Activated CD4-positive, alpha-beta T cell treated with anti-CD3 and anti-CD28 coated beads, Interleukin-2, Interleukin-4, amounts not matched to agents 100 ng/mL and 50 ng/mL, durations not matched to agents 16 hours and 8 hours (primary cell): Measurements from ENCODE around the gene KRT71.

Experiments used
- DNase-seq: peaks from one replicate; pipeline ENCODE4 v3.0.0-alpha.2; 2020; ENCODE audit warnings: low spot score

Gene KRT71

GRCh38 chr12:52497975-52498374 is 55.0 kb downstream of the KRT71 start:
- DNase-seq, result no peak

DNA sequence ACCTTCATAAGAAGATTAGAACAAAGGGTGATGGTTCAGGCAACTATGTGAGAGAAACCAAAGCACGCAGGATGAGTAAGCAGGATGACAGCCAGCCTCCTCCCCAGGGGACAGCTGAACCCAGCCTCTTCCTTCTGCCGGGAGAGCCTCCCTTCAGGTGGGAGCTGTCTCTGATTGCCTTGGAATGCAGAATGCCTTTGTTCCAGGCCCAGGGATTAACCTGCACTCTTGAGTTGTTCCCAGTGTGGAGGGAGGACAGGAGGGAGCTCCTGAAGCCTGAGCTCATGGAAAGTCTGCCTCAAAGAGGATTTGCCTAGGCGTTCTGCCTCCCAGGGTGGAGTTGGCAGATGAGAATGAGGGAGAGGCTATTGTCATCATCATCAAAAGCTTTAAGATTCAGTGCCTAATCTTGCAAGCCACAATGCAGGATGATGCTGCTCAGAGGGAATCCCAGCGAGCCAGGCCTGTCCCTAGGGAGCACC is 56.3 kb downstream of the KRT71 start:
- DNase-seq, result no peak

- no peak for DNase-seq
These were observed 56.9 kb downstream of the KRT71 start for GRCh38 chr12:52496054-52496453.

GRCh38 chr12:52495389-52495788 is 57.6 kb downstream of the KRT71 start:
- no peak for DNase-seq

DNA sequence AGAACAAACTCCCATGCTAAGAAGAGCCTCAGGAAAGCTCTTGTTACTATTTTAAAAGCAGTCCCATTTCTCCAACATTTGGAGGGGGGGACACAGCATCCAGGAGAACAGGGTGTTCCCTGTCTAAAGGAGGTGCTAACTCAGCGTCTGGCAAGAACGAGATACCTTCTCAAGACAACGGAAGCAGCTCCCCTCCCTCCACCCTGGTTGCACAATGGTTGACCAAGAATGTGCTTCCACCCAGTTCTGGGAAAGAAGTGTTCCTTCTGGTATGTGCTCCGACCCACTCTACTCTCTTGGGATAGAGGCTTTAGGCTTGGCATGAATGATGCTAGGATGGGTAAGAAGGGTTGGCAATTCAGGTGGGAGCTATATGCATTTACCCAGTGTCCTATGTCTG is 58.4 kb downstream of the KRT71 start:
- no peak for DNase-seq

DNA sequence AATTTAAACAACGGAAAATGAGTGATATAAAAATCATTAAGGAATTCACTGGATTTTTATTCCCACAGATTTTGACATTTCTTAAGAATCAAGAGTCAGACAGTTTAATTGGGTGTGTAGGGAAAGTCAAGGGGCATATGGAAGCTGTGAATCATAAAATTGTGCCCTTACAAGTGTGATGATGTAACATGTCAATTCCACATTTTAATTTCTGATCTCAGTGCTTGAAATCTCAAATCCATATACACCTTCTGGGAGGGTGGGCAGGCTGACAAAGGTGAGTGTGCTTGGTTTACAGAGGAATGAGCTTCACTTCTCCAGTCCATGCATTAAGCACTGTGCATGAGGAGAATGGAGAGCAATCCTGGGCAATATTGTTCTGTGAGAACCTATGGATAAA is 58.8 kb downstream of the KRT71 start:
- DNase-seq, result no peak
